Rectal smooth muscle tissue (tissue), 1 donor: ENCODE data around the gene FAM24B.
"Not testable (repeated sequence)": the region's sequence is repeated elsewhere in the genome, so short reads cannot be mapped to it uniquely, and the experiment has no call there.

Source experiments
- H3K27ac ChIP-seq: one replicate; pipeline ENCODE4 v1.7.0; 2013; ENCODE audit warnings: low read depth, low read length, inconsistent platforms
- H3K27me3 ChIP-seq: one replicate; pipeline ENCODE4 v1.7.0; 2013; ENCODE audit warnings: low read length; ENCODE audit not compliant: control insufficient read depth, insufficient read depth
- H3K36me3 ChIP-seq: one replicate; pipeline ENCODE4 v1.7.0; 2013; ENCODE audit warnings: low read length; ENCODE audit not compliant: control insufficient read depth, insufficient read depth
- H3K4me1 ChIP-seq: one replicate; pipeline ENCODE4 v1.7.0; 2013; ENCODE audit warnings: low read length; ENCODE audit not compliant: control insufficient read depth, insufficient read depth
- H3K4me3 ChIP-seq: one replicate; pipeline ENCODE4 v1.7.0; 2013; ENCODE audit warnings: low read length
- H3K9ac ChIP-seq: one replicate; pipeline ENCODE4 v1.7.0; 2013; ENCODE audit warnings: low read length

The FAM24B gene

GRCh38 chr10:122871947-122872346, 7.4 kb downstream of the FAM24B start:
- not testable (repeated sequence) for H3K27me3 ChIP-seq, H3K27ac ChIP-seq, H3K4me3 ChIP-seq, H3K4me1 ChIP-seq, H3K9ac ChIP-seq, H3K36me3 ChIP-seq

GRCh38 chr10:122868768-122869167, 10.6 kb downstream of the FAM24B start:
- not testable (repeated sequence) for H3K4me3 ChIP-seq, H3K36me3 ChIP-seq, H3K27me3 ChIP-seq, H3K9ac ChIP-seq, H3K4me1 ChIP-seq, H3K27ac ChIP-seq

- not testable (repeated sequence) for H3K27ac ChIP-seq, H3K9ac ChIP-seq, H3K4me3 ChIP-seq, H3K4me1 ChIP-seq, H3K27me3 ChIP-seq, H3K36me3 ChIP-seq
These were observed 12.5 kb downstream of the FAM24B start for GRCh38 chr10:122866757-122867482.

GRCh38 chr10:122864901-122865300, 14.5 kb downstream of the FAM24B start:
- H3K9ac ChIP-seq = no peak overlapping the region
- no peaks in the 10 kb centered on the region for H3K36me3 ChIP-seq
- H3K27me3 ChIP-seq = no peaks in the 10 kb centered on the region
- H3K4me3 ChIP-seq = no peak overlapping the region
- H3K27ac ChIP-seq = no peak overlapping the region
- no peaks in the 10 kb centered on the region for H3K4me1 ChIP-seq

GRCh38 chr10:122864194-122864592, 15.2 kb downstream of the FAM24B start:
- H3K27ac ChIP-seq = no peak overlapping the region
- H3K27me3 ChIP-seq = no peaks in the 10 kb centered on the region
- no peak overlapping the region for H3K4me3 ChIP-seq
- no peaks in the 10 kb centered on the region for H3K4me1 ChIP-seq
- H3K36me3 ChIP-seq = no peaks in the 10 kb centered on the region
- no peak overlapping the region for H3K9ac ChIP-seq

GRCh38 chr10:122863216-122864193, 15.9 kb downstream of the FAM24B start:
- Histone ChIP-seq H3K9ac (no peak overlapping the region), H3K4me1 (no peaks in the 10 kb centered on the region), H3K4me3 (no peak overlapping the region), H3K36me3 (no peaks in the 10 kb centered on the region), H3K27me3 (no peaks in the 10 kb centered on the region), H3K27ac (no peak overlapping the region)

GRCh38 chr10:122861711-122862161, 17.6 kb downstream of the FAM24B start:
- Histone ChIP-seq H3K36me3 (no peaks in the 10 kb centered on the region), H3K27ac (no peak overlapping the region), H3K27me3 (no peaks in the 10 kb centered on the region), H3K9ac (no peak overlapping the region), H3K4me3 (no peak overlapping the region), H3K4me1 (no peaks in the 10 kb centered on the region)

GRCh38 chr10:122859527-122859926, 19.9 kb downstream of the FAM24B start:
- Histone ChIP-seq H3K4me3 (no peak overlapping the region), H3K27me3 (no peaks in the 10 kb centered on the region), H3K27ac (no peak overlapping the region), H3K9ac (no peak overlapping the region), H3K36me3 (no peaks in the 10 kb centered on the region), H3K4me1 (no peaks in the 10 kb centered on the region)

- not testable (repeated sequence) for H3K4me3 ChIP-seq, H3K4me1 ChIP-seq, H3K9ac ChIP-seq, H3K36me3 ChIP-seq, H3K27ac ChIP-seq, H3K27me3 ChIP-seq
These were observed 21.3 kb downstream of the FAM24B start for GRCh38 chr10:122858042-122858441.

- Histone ChIP-seq H3K27me3 (no peaks in the 10 kb centered on the region), H3K9ac (no peak overlapping the region), H3K36me3 (no peaks in the 10 kb centered on the region), H3K27ac (no peak overlapping the region), H3K4me1 (no peaks in the 10 kb centered on the region), H3K4me3 (no peak overlapping the region)
These were observed 22.5 kb downstream of the FAM24B start for GRCh38 chr10:122856902-122857301.

- H3K27me3 ChIP-seq = no peaks in the 10 kb centered on the region
- no peaks in the 10 kb centered on the region for H3K4me1 ChIP-seq
- no peak overlapping the region for H3K27ac ChIP-seq
- H3K36me3 ChIP-seq = no peaks in the 10 kb centered on the region
- H3K4me3 ChIP-seq = no peak overlapping the region
- H3K9ac ChIP-seq = no peak overlapping the region
These were observed 23.6 kb downstream of the FAM24B start for GRCh38 chr10:122855745-122856144.

- H3K36me3 ChIP-seq = no peaks in the 10 kb centered on the region
These were observed 24.7 kb downstream of the FAM24B start for GRCh38 chr10:122854648-122855047.

More at GRCh38 chr10:122854648-122855047, 24.7 kb downstream of the FAM24B start:
- Histone ChIP-seq H3K4me1 (no peaks in the 10 kb centered on the region), H3K4me3 (no peak overlapping the region), H3K9ac (no peak overlapping the region), H3K27me3 (no peaks in the 10 kb centered on the region), H3K27ac (no peak overlapping the region)
